GM23248 (cell line): ENCODE results near the gene UBE2QL1.

Experiments
- EZH2 ChIP-seq: fragments of 200-600 bp; sonication (generic); IDR thresholded peaks from 2 replicates; pipeline ENCODE4 v1.6.1; 2018; ENCODE audit warnings: antibody characterized with exemption, mild to moderate bottlenecking; ENCODE audit not compliant: insufficient read depth, poor library complexity, severe bottlenecking
- EZH2phosphoT487 ChIP-seq: fragments of 200-600 bp; sonication (generic); IDR thresholded peaks from 2 replicates; pipeline ENCODE4 v1.6.1; 2018; ENCODE audit warnings: antibody characterized with exemption, moderate library complexity, mild to moderate bottlenecking, low read depth; ENCODE audit not compliant: insufficient read depth

DNA sequence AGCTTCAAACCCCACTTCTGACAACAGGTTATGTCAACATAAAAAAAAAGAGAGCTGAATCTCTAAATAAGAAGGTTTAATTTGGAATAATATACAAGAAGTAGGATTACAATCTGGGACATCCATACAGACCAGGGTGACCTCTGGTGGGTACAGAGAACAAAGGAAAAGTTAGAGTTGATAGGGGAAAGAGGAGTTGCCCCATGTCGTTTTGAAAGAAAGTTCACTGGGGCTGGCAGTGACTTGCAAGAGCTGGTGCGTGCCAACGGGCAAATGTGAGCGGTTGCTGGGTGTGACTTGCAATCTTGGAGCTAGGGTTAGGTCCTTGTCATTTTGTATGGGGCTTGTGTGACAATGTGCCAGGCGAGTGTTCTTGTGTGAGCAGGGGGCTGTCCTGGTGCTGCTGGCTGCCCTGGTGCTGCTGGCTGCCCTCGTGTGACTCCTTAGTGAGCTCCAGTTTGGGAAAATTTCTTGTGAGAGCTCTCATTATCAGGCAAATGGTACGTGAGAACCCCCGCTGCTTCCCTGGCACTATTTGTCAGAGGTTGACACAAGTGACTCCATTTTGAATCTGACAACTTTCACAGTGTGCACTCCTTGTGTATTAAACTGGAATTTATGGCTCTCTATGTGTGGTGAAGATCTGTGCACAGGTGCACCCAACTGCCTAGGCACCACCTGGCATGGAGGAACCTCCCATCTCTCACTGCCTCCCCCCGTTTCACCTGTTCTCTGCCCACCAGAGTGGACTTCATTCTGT, 69.8 kb downstream of the UBE2QL1 start:
- TF ChIP-seq EZH2phosphoT487 (no peak), EZH2 (no peak)
